ENCODE results near the gene ERICH3.

GRCh38 chr1:74684301-74684700 is 10.7 kb upstream of the ERICH3 start:
- TF ChIP-seq, protein P1, sequence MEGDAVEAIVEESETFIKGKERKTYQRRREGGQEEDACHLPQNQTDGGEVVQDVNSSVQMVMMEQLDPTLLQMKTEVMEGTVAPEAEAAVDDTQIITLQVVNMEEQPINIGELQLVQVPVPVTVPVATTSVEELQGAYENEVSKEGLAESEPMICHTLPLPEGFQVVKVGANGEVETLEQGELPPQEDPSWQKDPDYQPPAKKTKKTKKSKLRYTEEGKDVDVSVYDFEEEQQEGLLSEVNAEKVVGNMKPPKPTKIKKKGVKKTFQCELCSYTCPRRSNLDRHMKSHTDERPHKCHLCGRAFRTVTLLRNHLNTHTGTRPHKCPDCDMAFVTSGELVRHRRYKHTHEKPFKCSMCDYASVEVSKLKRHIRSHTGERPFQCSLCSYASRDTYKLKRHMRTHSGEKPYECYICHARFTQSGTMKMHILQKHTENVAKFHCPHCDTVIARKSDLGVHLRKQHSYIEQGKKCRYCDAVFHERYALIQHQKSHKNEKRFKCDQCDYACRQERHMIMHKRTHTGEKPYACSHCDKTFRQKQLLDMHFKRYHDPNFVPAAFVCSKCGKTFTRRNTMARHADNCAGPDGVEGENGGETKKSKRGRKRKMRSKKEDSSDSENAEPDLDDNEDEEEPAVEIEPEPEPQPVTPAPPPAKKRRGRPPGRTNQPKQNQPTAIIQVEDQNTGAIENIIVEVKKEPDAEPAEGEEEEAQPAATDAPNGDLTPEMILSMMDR (conservative IDR thresholded peaks at IDR 0.05; ENCODE audit: low read length): no peak
- TF ChIP-seq EZH2phosphoT487 (IDR thresholded peaks at IDR 0.05; ENCODE audit: borderline replicate concordance): no peak

All from Loucy (cell line).